Spinal cord (tissue), 10 donors: ENCODE data around the gene UPP2. TPM values are rescaled to one million over a fixed set of nuclear protein-coding genes. Genes with fewer than 3 reads are reported as not detected.

Experiments used
- DNase-seq, 6 donors: peaks; one replicate each; pipeline versions ENCODE4 v3.0.0 to v3.0.0-alpha.2; 2013 to 2015; ENCODE audit warnings: low spot score in 6 of 6, low read depth in 4 of 6
- H3K27ac ChIP-seq: one replicate; pipeline ENCODE4 v1.5.1; 2013; ENCODE audit warnings: low read depth, low read length, control low read depth
- H3K27me3 ChIP-seq: one replicate; pipeline ENCODE4 v1.6.1; 2013; ENCODE audit warnings: low read length; ENCODE audit not compliant: control insufficient read depth, insufficient read depth
- H3K36me3 ChIP-seq: one replicate; pipeline ENCODE4 v1.6.1; 2013; ENCODE audit warnings: low read length; ENCODE audit not compliant: control insufficient read depth, insufficient read depth
- H3K4me1 ChIP-seq: one replicate; pipeline ENCODE4 v1.6.1; 2013; ENCODE audit warnings: low read length; ENCODE audit not compliant: control insufficient read depth, insufficient read depth
- H3K4me3 ChIP-seq: one replicate; pipeline ENCODE4 v1.5.1; 2013; ENCODE audit warnings: low read depth, low read length, control low read depth
- H3K9me3 ChIP-seq: one replicate; pipeline ENCODE4 v1.6.1; 2013; ENCODE audit warnings: low read length; ENCODE audit not compliant: control insufficient read depth, insufficient read depth
- WGBS: methylation state at CpG from one replicate; pipeline ENCODE4 v1.1.5; 2013; ENCODE audit warnings: missing lambda C conversion rate; ENCODE audit not compliant: insufficient coverage; 5-methylcytosine and 5-hydroxymethylcytosine counted together
- polyA plus RNA-seq, 2 donors: library from polyadenylated mRNA; unstranded; fragments of 120-200 nt; gene quantifications; one replicate each; pipeline ENCODE4 v1.2.1, GENCODE V29; 2013; ENCODE audit not compliant: insufficient read length in 2 of 2
- total RNA-seq, 2 donors: library from RNA; depleted of rRNA in 1 of 2; stranded (reverse); fragments of 120-200 nt in 1 of 2; fragments of >200 nt in 1 of 2; gene quantifications; one replicate each; pipeline versions ENCODE4 v1.2.3 to v1.2.4, GENCODE V29; 2013 to 2014
- donor health status: healthy.

Gene UPP2
- total and polyA plus RNA-seq, 4 donors = 0.55 to 1.5 (median 1.3) TPM

DNA sequence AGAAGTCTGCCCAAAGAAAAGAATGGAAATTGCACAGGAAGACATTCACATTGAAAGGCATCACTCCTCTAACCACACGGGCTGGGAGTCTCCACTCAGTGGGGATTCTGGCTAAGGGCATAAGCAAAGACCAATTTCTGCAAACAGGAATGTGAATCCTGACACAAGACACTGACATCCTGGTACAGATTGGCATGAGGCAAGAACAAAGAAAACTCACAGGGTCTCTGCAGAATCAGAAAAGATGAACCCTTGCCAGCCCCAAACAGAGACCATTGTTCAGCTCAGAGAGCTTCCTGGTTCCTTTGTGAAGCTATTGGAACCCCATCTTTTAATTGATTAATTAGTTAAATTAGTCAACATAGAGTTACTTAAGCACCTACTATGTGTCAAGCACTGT is 82.3 kb downstream of the UPP2 start:
- H3K27me3 ChIP-seq = no peaks in the 10 kb centered on the region
- no peaks in the 10 kb centered on the region for H3K36me3 ChIP-seq
- DNase-seq = no peak
- no peak overlapping the region for H3K4me3 ChIP-seq
- H3K9me3 ChIP-seq = no peaks in the 10 kb centered on the region
- WGBS = 0% methylated on average over 1 of the region's 1 CpG
- H3K4me1 ChIP-seq = peaks cover 3% of the 10 kb centered on the region
- no peak overlapping the region for H3K27ac ChIP-seq

- Histone ChIP-seq H3K4me3 (no peak overlapping the region), H3K27ac (no peak overlapping the region), H3K27me3 (no peaks in the 10 kb centered on the region), H3K9me3 (no peaks in the 10 kb centered on the region), H3K36me3 (no peaks in the 10 kb centered on the region), H3K4me1 (peaks cover 3% of the 10 kb centered on the region)
- no peak for DNase-seq
- WGBS = 88% methylated on average over 1 of the region's 3 CpGs
Measured at GRCh38 chr2:158184556-158185343, 83.1 kb downstream of the UPP2 start.

Other genes starting within 250 kb of the UPP2 start
- gene ACVR1, start 225.5 kb upstream of the UPP2 start, total RNA-seq = 10 to 100 TPM; 21.1 to 23.4 TPM
- gene ACVR1, start 225.5 kb upstream of the UPP2 start, polyA plus RNA-seq = 10 to 100 TPM; 23.1 to 24.8 TPM